Neural cell (in vitro differentiated cells): ENCODE results near the gene CCDC12.

Experiments
- EP300 ChIP-seq: fragments of 450-650 bp; conservative IDR thresholded peaks from 2 replicates; pipeline ENCODE4 v1.6.1; 2014; ENCODE audit warnings: antibody characterized with exemption, mild to moderate bottlenecking, moderate library complexity; ENCODE audit not compliant: poor library complexity, severe bottlenecking
- EZH2 ChIP-seq: fragments of 200-600, 300-800 bp; shearing (Covaris generic), sonication (generic); IDR thresholded peaks from 2 replicates; pipeline ENCODE4 v1.6.1; 2014; ENCODE audit warnings: antibody characterized with exemption, low read length, borderline replicate concordance, mild to moderate bottlenecking; ENCODE audit not compliant: insufficient read depth, poor library complexity, severe bottlenecking
- POLR2AphosphoS5 ChIP-seq: IDR thresholded peaks from 2 replicates; pipeline ENCODE4 v1.6.1; 2012
- SMC3 ChIP-seq: fragments of 450-650 bp; conservative IDR thresholded peaks from 2 replicates; pipeline ENCODE4 v1.6.1; 2014; ENCODE audit warnings: antibody characterized with exemption, mild to moderate bottlenecking, moderate library complexity; ENCODE audit not compliant: poor library complexity
- TF ChIP-seq, protein P1 (sequence below): IDR thresholded peaks from 2 replicates; pipeline ENCODE4 v1.6.1; 2012; ENCODE audit warnings: borderline replicate concordance
- TF ChIP-seq, protein P2 (sequence below): fragments of 450-650 bp; IDR thresholded peaks from 2 replicates; pipeline ENCODE4 v1.5.1; 2014; ENCODE audit warnings: antibody characterized with exemption, mild to moderate bottlenecking, moderate library complexity; ENCODE audit not compliant: poor library complexity, severe bottlenecking

DNA sequence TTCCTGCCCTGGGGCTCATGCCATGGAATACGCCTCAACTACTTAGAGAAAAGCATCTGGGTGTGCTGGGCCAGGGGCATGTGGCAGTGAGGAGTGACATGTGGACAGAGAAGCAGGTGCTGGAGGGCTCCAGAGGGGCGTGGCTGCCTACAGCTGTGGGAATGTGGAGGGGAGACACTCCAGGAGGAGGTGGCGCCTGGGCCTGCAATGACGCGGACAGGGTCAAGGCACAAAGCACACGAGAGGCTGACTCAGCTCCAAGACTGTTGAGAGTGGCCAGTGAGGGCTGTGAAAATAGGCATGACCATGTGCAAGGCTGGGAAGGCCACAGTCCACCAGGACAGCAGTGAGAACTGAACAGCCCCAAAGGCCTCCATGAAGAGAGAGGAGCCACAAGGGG lies 50.5 kb downstream of the CCDC12 start:
- TF ChIP-seq, protein P1, sequence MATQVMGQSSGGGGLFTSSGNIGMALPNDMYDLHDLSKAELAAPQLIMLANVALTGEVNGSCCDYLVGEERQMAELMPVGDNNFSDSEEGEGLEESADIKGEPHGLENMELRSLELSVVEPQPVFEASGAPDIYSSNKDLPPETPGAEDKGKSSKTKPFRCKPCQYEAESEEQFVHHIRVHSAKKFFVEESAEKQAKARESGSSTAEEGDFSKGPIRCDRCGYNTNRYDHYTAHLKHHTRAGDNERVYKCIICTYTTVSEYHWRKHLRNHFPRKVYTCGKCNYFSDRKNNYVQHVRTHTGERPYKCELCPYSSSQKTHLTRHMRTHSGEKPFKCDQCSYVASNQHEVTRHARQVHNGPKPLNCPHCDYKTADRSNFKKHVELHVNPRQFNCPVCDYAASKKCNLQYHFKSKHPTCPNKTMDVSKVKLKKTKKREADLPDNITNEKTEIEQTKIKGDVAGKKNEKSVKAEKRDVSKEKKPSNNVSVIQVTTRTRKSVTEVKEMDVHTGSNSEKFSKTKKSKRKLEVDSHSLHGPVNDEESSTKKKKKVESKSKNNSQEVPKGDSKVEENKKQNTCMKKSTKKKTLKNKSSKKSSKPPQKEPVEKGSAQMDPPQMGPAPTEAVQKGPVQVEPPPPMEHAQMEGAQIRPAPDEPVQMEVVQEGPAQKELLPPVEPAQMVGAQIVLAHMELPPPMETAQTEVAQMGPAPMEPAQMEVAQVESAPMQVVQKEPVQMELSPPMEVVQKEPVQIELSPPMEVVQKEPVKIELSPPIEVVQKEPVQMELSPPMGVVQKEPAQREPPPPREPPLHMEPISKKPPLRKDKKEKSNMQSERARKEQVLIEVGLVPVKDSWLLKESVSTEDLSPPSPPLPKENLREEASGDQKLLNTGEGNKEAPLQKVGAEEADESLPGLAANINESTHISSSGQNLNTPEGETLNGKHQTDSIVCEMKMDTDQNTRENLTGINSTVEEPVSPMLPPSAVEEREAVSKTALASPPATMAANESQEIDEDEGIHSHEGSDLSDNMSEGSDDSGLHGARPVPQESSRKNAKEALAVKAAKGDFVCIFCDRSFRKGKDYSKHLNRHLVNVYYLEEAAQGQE: no peak
- TF ChIP-seq, protein P2, sequence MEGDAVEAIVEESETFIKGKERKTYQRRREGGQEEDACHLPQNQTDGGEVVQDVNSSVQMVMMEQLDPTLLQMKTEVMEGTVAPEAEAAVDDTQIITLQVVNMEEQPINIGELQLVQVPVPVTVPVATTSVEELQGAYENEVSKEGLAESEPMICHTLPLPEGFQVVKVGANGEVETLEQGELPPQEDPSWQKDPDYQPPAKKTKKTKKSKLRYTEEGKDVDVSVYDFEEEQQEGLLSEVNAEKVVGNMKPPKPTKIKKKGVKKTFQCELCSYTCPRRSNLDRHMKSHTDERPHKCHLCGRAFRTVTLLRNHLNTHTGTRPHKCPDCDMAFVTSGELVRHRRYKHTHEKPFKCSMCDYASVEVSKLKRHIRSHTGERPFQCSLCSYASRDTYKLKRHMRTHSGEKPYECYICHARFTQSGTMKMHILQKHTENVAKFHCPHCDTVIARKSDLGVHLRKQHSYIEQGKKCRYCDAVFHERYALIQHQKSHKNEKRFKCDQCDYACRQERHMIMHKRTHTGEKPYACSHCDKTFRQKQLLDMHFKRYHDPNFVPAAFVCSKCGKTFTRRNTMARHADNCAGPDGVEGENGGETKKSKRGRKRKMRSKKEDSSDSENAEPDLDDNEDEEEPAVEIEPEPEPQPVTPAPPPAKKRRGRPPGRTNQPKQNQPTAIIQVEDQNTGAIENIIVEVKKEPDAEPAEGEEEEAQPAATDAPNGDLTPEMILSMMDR: no peak
- TF ChIP-seq EP300: no peak
- TF ChIP-seq EZH2: no peak
- TF ChIP-seq POLR2AphosphoS5: no peak
- no peak for TF ChIP-seq SMC3
